ENCODE measurements around the gene AATK. TPM values are rescaled to one million over a fixed set of nuclear protein-coding genes. Genes with fewer than 3 reads are reported as not detected.

The AATK gene
- total RNA-seq, 1 donor from 2014 or later = 0.42 TPM

GRCh38 chr17:81070541-81071246 lies 95.3 kb downstream of the AATK start:
- H3K4me3 Mint-ChIP-seq = no peak overlapping the region
- H3K27me3 Mint-ChIP-seq = no peaks in the 10 kb centered on the region
- CTCF ChIA-PET = no interaction called here
- H3K9me3 Mint-ChIP-seq = no peaks in the 10 kb centered on the region
- no peaks in the 10 kb centered on the region for H3K4me1 Mint-ChIP-seq
- intact Hi-C loops (cut with micrococcal nuclease) = no loop called here
- DNase-seq = no peak
- H3K36me3 Mint-ChIP-seq (ENCODE audit: low read depth) = no peaks in the 10 kb centered on the region
- H3K27ac Mint-ChIP-seq = no peak overlapping the region
- POLR2A ChIA-PET = no interaction called here
- no peak for ATAC-seq (ENCODE audit: low read depth)
- TF ChIP-seq CTCF (IDR thresholded peaks at IDR 0.05) = no peak

GRCh38 chr17:81069135-81069645 lies 96.8 kb downstream of the AATK start:
- CTCF ChIA-PET = no interaction called here

GRCh38 chr17:81068411-81069134 lies 97.4 kb downstream of the AATK start:
- CTCF ChIA-PET = no interaction called here
- Mint-ChIP-seq H3K9me3 (no peaks in the 10 kb centered on the region), H3K27ac (no peak overlapping the region), H3K36me3 (ENCODE audit: low read depth) (no peaks in the 10 kb centered on the region), H3K4me3 (no peak overlapping the region), H3K4me1 (no peaks in the 10 kb centered on the region), H3K27me3 (no peaks in the 10 kb centered on the region)
- DNase-seq (no peak), ATAC-seq (ENCODE audit: low read depth) (no peak)
- intact Hi-C loops (cut with micrococcal nuclease) = no loop called here
- no peak for TF ChIP-seq CTCF (IDR thresholded peaks at IDR 0.05)
- POLR2A ChIA-PET = no interaction called here

More at GRCh38 chr17:81069135-81069645, 96.8 kb downstream of the AATK start:
- ATAC-seq (ENCODE audit: low read depth) (no peak), DNase-seq (no peak)
- intact Hi-C loops (cut with micrococcal nuclease) = no loop called here
- H3K9me3 Mint-ChIP-seq = no peaks in the 10 kb centered on the region
- no peaks in the 10 kb centered on the region for H3K4me1 Mint-ChIP-seq
- H3K4me3 Mint-ChIP-seq = no peak overlapping the region
- H3K27me3 Mint-ChIP-seq = no peaks in the 10 kb centered on the region
- H3K36me3 Mint-ChIP-seq (ENCODE audit: low read depth) = no peaks in the 10 kb centered on the region
- TF ChIP-seq CTCF (IDR thresholded peaks at IDR 0.05) = no peak
- POLR2A ChIA-PET = no interaction called here
- no peak overlapping the region for H3K27ac Mint-ChIP-seq

GRCh38 chr17:81067391-81067811 lies 98.6 kb downstream of the AATK start:
- intact Hi-C loops (cut with micrococcal nuclease) = no loop called here
- TF ChIP-seq CTCF (IDR thresholded peaks at IDR 0.05) = no peak
- no peak overlapping the region for H3K4me3 Mint-ChIP-seq
- ChIA-PET CTCF (no interaction called here), POLR2A (no interaction called here)
- no peak overlapping the region for H3K27ac Mint-ChIP-seq
- H3K36me3 Mint-ChIP-seq (ENCODE audit: low read depth) = no peaks in the 10 kb centered on the region
- H3K4me1 Mint-ChIP-seq = no peaks in the 10 kb centered on the region
- DNase-seq = no peak
- no peaks in the 10 kb centered on the region for H3K27me3 Mint-ChIP-seq
- no peak for ATAC-seq (ENCODE audit: low read depth)
- H3K9me3 Mint-ChIP-seq = no peaks in the 10 kb centered on the region

Other genes with a start within 250 kb of the AATK start
- 35.1 and 36.6 TPM in 2 replicates for gene CHMP6, start 174.4 kb downstream of the AATK start, total RNA-seq
- 5.3 and 6.8 TPM in 2 replicates for gene BAIAP2, start 131.1 kb downstream of the AATK start, total RNA-seq
- gene PVALEF, start 714 bp downstream of the AATK start, total RNA-seq = not detected in 2 replicates
- 14.2 and 15.9 TPM in 2 replicates for gene CEP131, start 56.7 kb upstream of the AATK start, total RNA-seq
- gene TEPSIN, start 72.8 kb upstream of the AATK start, total RNA-seq = 82.9 and 102 TPM in 2 replicates
- 52.8 and 55.8 TPM in 2 replicates for gene NDUFAF8, start 73.1 kb upstream of the AATK start, total RNA-seq
- 75.9 and 97.1 TPM in 2 replicates for gene SLC38A10, start 129.1 kb upstream of the AATK start, total RNA-seq
- 0.13 and 0.42 TPM in 2 replicates for gene BAHCC1, start 229.2 kb upstream of the AATK start, total RNA-seq